Activated T-cell treated with anti-CD3 and anti-CD28 coated beads, Interleukin-2, amount 50 U/mL, for 4 hours (primary cell): ENCODE results near the gene ATP11A. TPM values are rescaled to one million over a fixed set of nuclear protein-coding genes. Genes with fewer than 3 reads are reported as not detected.

Source experiments
- ATAC-seq, 2 donors: fragments of 200-7000 bp; cut with Tn5 transposase; one replicate each; pipeline ENCODE4 v1.10.0; 2021
- DNase-seq: peaks from one replicate; pipeline ENCODE4 v3.0.0-alpha.2; 2020
- H3K27me3 Mint-ChIP-seq: one replicate; pipeline ENCODE4 v1.8.0; 2021; ENCODE audit warnings: low read depth, mixed read lengths
- H3K36me3 Mint-ChIP-seq: one replicate; pipeline ENCODE4 v1.8.0; 2022; ENCODE audit warnings: mixed read lengths; ENCODE audit not compliant: insufficient read depth
- H3K4me1 Mint-ChIP-seq: one replicate; pipeline ENCODE4 v1.8.0; 2021; ENCODE audit warnings: low read depth, mixed read lengths
- H3K4me3 Mint-ChIP-seq: one replicate; pipeline ENCODE4 v1.8.0; 2021; ENCODE audit warnings: mild to moderate bottlenecking, moderate library complexity, mixed read lengths
- H3K9me3 Mint-ChIP-seq: one replicate; pipeline ENCODE4 v1.8.0; 2021; ENCODE audit warnings: mixed read lengths
- total RNA-seq, 3 donors: library from RNA; stranded (reverse); gene quantifications; one replicate each; pipeline ENCODE4 v1.2.1, GENCODE V29; 2021

The ATP11A gene
- total RNA-seq, 3 donors from 2014 or later, result 34.7 to 40.8 (median 35.6) TPM

DNA sequence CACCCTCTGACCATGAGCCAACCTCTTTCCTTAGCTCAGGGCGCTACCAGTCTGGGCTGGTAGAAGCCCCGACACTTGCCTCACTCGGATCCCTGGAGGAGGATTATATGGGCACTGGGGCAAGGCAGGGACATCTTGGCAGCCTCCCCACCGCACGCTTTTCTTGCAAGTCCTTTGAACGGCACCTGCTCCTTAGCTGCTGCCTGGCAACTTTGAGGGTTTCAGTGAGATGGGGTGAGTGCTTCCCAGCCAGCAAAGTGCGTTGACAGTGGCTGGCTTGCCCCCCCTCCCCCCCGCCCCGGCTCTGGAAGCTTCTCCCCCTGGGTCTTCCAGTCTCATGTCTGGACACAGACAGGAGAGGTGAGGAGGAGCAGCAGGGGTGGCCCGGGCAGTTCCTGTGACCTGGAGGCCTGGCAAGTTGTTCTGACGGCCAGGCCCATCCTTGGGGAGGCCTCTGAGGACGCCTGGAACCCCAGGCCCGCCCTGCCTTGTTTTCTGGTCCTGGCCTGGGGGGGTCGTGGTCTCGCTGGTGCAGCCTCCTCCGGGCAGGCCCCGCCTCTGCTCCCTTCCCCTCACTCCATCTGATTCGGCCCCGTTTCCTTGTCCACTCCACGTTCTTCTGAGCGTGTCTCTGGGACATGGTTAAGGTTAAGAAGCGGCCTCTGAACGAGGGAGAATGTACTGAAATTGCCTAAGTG lies 75.2 kb downstream of the ATP11A start:
- ATAC-seq (no peak), DNase-seq (no peak)
- peaks cover 4% of the 10 kb centered on the region for H3K9me3 Mint-ChIP-seq
- no peak overlapping the region for H3K4me3 Mint-ChIP-seq
- peaks cover 9% of the 10 kb centered on the region for H3K36me3 Mint-ChIP-seq
- peaks cover 33% of the 10 kb centered on the region for H3K4me1 Mint-ChIP-seq
- no peaks in the 10 kb centered on the region for H3K27me3 Mint-ChIP-seq

GRCh38 chr13:112765731-112766130 lies 75.9 kb downstream of the ATP11A start:
- H3K4me1 Mint-ChIP-seq, result peaks cover 33% of the 10 kb centered on the region
- no peak overlapping the region for H3K4me3 Mint-ChIP-seq
- peaks cover 11% of the 10 kb centered on the region for H3K36me3 Mint-ChIP-seq
- peaks cover 4% of the 10 kb centered on the region for H3K9me3 Mint-ChIP-seq
- H3K27me3 Mint-ChIP-seq, result no peaks in the 10 kb centered on the region
- DNase-seq (no peak), ATAC-seq (no peak)

GRCh38 chr13:112766336-112766735 lies 76.5 kb downstream of the ATP11A start:
- Mint-ChIP-seq H3K9me3 (peaks cover 4% of the 10 kb centered on the region), H3K36me3 (peaks cover 11% of the 10 kb centered on the region), H3K4me3 (no peak overlapping the region), H3K27me3 (no peaks in the 10 kb centered on the region), H3K4me1 (peaks cover 33% of the 10 kb centered on the region)
- ATAC-seq, result no peak
- DNase-seq, result no peak

- ATAC-seq (peak in 1 of 2 donors; percentile 38), DNase-seq (no peak)
- Mint-ChIP-seq H3K36me3 (peaks cover 12% of the 10 kb centered on the region), H3K27me3 (no peaks in the 10 kb centered on the region), H3K4me3 (peak overlapping the region; percentile 20), H3K9me3 (peaks cover 4% of the 10 kb centered on the region), H3K4me1 (peaks cover 33% of the 10 kb centered on the region)
Observed at GRCh38 chr13:112767506-112768471, 78.0 kb downstream of the ATP11A start.

- Mint-ChIP-seq H3K4me3 (no peak overlapping the region), H3K27me3 (no peaks in the 10 kb centered on the region), H3K9me3 (peaks cover 4% of the 10 kb centered on the region), H3K4me1 (peaks cover 33% of the 10 kb centered on the region), H3K36me3 (peaks cover 8% of the 10 kb centered on the region)
- ATAC-seq (peak; percentile 37 to 71), DNase-seq (no peak)
Observed at GRCh38 chr13:112768795-112769481, 79.1 kb downstream of the ATP11A start.

- H3K4me3 Mint-ChIP-seq, result no peak overlapping the region
- peaks cover 12% of the 10 kb centered on the region for H3K36me3 Mint-ChIP-seq
- no peak for DNase-seq
- ATAC-seq, result no peak
- H3K27me3 Mint-ChIP-seq, result no peaks in the 10 kb centered on the region
- peaks cover 4% of the 10 kb centered on the region for H3K9me3 Mint-ChIP-seq
- peaks cover 33% of the 10 kb centered on the region for H3K4me1 Mint-ChIP-seq
Observed at GRCh38 chr13:112769615-112770014, 79.8 kb downstream of the ATP11A start.

- Mint-ChIP-seq H3K4me1 (peaks cover 33% of the 10 kb centered on the region), H3K4me3 (no peak overlapping the region), H3K36me3 (peaks cover 13% of the 10 kb centered on the region), H3K27me3 (no peaks in the 10 kb centered on the region), H3K9me3 (peaks cover 4% of the 10 kb centered on the region)
- ATAC-seq (no peak), DNase-seq (no peak)
Observed at GRCh38 chr13:112770504-112770903, 80.7 kb downstream of the ATP11A start.

- DNase-seq (no peak), ATAC-seq (no peak)
- Mint-ChIP-seq H3K4me3 (no peak overlapping the region), H3K36me3 (peaks cover 10% of the 10 kb centered on the region), H3K27me3 (no peaks in the 10 kb centered on the region), H3K4me1 (peaks cover 27% of the 10 kb centered on the region), H3K9me3 (no peaks in the 10 kb centered on the region)
Observed at GRCh38 chr13:112771139-112771876, 81.5 kb downstream of the ATP11A start.

- DNase-seq (no peak), ATAC-seq (no peak)
- no peak overlapping the region for H3K4me3 Mint-ChIP-seq
- no peaks in the 10 kb centered on the region for H3K27me3 Mint-ChIP-seq
- H3K9me3 Mint-ChIP-seq, result no peaks in the 10 kb centered on the region
- peaks cover 24% of the 10 kb centered on the region for H3K4me1 Mint-ChIP-seq
- H3K36me3 Mint-ChIP-seq, result peaks cover 10% of the 10 kb centered on the region
Observed at GRCh38 chr13:112771877-112772538, 82.2 kb downstream of the ATP11A start.

DNA sequence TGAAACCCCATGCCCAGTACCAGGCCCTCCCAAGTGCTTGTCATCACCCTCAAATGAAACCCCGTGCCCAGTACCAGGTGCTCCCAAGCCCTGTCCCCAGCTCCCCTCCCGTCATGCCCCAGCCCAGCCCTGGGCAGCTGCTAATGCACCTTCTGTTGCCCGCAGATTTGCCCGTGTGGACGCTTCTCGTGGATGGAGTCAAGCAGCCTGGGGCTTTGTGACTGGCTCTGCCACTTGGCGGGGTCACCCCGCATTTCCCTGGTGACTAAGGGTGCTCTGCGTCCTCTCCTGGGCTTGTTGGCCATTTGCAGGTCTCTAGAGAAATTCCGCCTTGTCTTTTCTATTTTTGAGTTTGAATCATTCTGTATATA lies 82.7 kb downstream of the ATP11A start:
- DNase-seq, result no peak
- no peak for ATAC-seq
- no peaks in the 10 kb centered on the region for H3K27me3 Mint-ChIP-seq
- peaks cover 22% of the 10 kb centered on the region for H3K4me1 Mint-ChIP-seq
- peaks cover 10% of the 10 kb centered on the region for H3K36me3 Mint-ChIP-seq
- H3K4me3 Mint-ChIP-seq, result no peak overlapping the region
- no peaks in the 10 kb centered on the region for H3K9me3 Mint-ChIP-seq

- H3K27me3 Mint-ChIP-seq, result no peaks in the 10 kb centered on the region
- no peak for ATAC-seq
Observed at GRCh38 chr13:112772929-112773328, 83.1 kb downstream of the ATP11A start.

GRCh38 chr13:112773601-112774447 lies 84.0 kb downstream of the ATP11A start:
- H3K9me3 Mint-ChIP-seq, result no peaks in the 10 kb centered on the region
- H3K27me3 Mint-ChIP-seq, result no peaks in the 10 kb centered on the region
- H3K4me1 Mint-ChIP-seq, result peaks cover 9% of the 10 kb centered on the region
- H3K36me3 Mint-ChIP-seq, result peaks cover 10% of the 10 kb centered on the region
- no peak for ATAC-seq
- DNase-seq, result no peak
- H3K4me3 Mint-ChIP-seq, result no peak overlapping the region

More at GRCh38 chr13:112772929-112773328, 83.1 kb downstream of the ATP11A start:
- Mint-ChIP-seq H3K4me3 (no peak overlapping the region), H3K36me3 (peaks cover 10% of the 10 kb centered on the region), H3K9me3 (no peaks in the 10 kb centered on the region), H3K4me1 (peaks cover 18% of the 10 kb centered on the region)
- no peak for DNase-seq

DNA sequence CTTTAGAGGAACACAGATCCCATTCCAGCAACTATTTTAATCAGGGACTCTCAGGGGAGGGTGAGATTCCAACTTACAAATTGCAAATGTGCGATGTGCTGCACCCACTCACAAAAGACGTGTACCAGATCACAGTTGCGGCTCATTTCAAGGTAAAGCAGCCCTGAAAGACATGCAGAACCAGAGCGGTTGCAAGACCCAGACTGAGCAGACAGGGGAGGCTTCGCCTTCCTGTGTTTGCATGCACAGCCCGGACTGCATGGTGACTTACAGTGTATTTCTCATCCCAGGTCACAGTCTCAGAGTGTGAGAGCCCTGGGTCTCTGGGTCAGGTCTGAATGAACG lies 84.6 kb downstream of the ATP11A start:
- Mint-ChIP-seq H3K9me3 (no peaks in the 10 kb centered on the region), H3K27me3 (no peaks in the 10 kb centered on the region), H3K36me3 (peaks cover 10% of the 10 kb centered on the region), H3K4me3 (no peak overlapping the region), H3K4me1 (peaks cover 5% of the 10 kb centered on the region)
- DNase-seq (no peak), ATAC-seq (no peak)
